Breast epithelium (tissue), 3 donors: ENCODE results near the gene JAKMIP2.

Source experiments
- POLR2AphosphoS5 ChIP-seq, 3 donors: sonication (generic); formaldehyde crosslinking; IDR thresholded peaks; one replicate each; pipeline ENCODE4 v1.6.1; 2017; ENCODE audit warnings: antibody characterized with exemption in 3 of 3
- TF ChIP-seq, protein P1 (sequence below), 3 donors: fragments of 450-650 bp; IDR thresholded peaks; one replicate each; pipeline ENCODE4 v1.5.1; 2016 to 2017; ENCODE audit warnings: antibody characterized with exemption in 3 of 3, mild to moderate bottlenecking in 3 of 3, moderate library complexity in 3 of 3

DNA sequence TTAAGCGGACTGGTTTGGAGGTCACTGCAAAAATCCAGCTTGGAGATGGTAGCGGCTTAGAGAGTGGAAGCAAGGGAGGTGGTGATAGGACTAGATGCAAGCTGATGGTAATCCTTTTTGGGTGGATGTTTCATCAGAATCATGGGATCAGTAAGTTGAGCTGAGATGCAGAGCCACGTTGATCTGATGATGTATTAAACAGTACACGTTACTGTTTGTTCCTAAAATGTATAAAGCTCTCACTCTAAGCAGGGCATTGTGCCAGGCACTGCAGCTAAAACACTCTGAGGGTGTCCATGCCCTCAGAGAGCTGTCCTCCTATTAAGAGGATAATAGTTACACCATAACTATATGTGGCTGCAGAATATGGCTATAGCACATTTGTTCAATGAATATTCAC is 93.1 kb downstream of the JAKMIP2 start:
- TF ChIP-seq, protein P1, sequence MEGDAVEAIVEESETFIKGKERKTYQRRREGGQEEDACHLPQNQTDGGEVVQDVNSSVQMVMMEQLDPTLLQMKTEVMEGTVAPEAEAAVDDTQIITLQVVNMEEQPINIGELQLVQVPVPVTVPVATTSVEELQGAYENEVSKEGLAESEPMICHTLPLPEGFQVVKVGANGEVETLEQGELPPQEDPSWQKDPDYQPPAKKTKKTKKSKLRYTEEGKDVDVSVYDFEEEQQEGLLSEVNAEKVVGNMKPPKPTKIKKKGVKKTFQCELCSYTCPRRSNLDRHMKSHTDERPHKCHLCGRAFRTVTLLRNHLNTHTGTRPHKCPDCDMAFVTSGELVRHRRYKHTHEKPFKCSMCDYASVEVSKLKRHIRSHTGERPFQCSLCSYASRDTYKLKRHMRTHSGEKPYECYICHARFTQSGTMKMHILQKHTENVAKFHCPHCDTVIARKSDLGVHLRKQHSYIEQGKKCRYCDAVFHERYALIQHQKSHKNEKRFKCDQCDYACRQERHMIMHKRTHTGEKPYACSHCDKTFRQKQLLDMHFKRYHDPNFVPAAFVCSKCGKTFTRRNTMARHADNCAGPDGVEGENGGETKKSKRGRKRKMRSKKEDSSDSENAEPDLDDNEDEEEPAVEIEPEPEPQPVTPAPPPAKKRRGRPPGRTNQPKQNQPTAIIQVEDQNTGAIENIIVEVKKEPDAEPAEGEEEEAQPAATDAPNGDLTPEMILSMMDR (IDR thresholded peaks at IDR 0.05): no peak
- TF ChIP-seq POLR2AphosphoS5 (IDR thresholded peaks at IDR 0.05): no peak
